Measurements from ENCODE around the gene CNKSR3.

The CNKSR3 gene

DNA sequence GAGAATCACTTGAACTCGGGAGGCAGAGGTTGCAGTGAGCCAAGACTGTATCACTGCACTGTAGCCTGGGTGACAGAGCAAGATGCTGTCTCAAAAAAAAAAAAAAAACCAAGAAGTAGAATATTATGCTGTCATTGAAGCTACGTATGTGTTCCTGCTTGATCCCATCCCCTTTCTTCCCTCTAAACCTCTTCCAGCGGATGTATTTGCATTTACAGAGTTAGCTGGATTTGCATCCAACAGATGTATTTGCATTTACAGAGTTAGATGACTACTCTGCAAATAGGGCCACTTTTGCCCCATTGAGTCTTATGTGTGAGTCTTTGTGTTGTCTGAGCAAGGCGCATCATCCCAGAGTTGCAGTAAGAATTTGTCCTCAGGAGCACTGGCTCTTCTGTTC is 128.9 kb downstream of the CNKSR3 start:
- DNase-seq (ENCODE audit: low read depth) = no peak

- no peak for DNase-seq (ENCODE audit: low read depth)
Observed at GRCh38 chr6:154380741-154381140, 129.7 kb downstream of the CNKSR3 start.

- no peak for DNase-seq (ENCODE audit: low read depth)
Observed at GRCh38 chr6:154379585-154379984, 130.9 kb downstream of the CNKSR3 start.

GRCh38 chr6:154378518-154378917 is 132.0 kb downstream of the CNKSR3 start:
- no peak for DNase-seq (ENCODE audit: low read depth)

GRCh38 chr6:154377726-154378125 is 132.8 kb downstream of the CNKSR3 start:
- DNase-seq (ENCODE audit: low read depth) = no peak

DNA sequence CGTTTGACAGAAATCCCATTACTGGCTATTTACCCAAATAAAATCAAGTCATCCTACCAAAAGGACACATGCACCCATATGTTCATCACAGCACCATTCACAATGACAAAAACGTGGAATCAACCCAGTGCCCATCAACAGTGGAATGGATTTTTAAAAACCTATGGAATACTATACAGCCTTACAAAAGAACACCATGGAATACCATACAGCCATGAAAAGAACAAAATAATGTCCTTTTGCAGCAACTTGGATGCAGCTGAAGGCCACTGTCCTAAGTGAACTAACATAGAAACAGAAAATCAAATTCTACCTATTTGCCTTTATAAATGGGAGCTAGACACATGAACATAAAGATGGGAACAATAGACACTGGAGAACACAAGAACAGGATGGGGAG is 136.5 kb downstream of the CNKSR3 start:
- DNase-seq (ENCODE audit: low read depth) = no peak

- DNase-seq (ENCODE audit: low read depth) = no peak
Observed at GRCh38 chr6:154371281-154371680, 139.2 kb downstream of the CNKSR3 start.

- no peak for DNase-seq (ENCODE audit: low read depth)
Observed at GRCh38 chr6:154370545-154370944, 139.9 kb downstream of the CNKSR3 start.

DNA sequence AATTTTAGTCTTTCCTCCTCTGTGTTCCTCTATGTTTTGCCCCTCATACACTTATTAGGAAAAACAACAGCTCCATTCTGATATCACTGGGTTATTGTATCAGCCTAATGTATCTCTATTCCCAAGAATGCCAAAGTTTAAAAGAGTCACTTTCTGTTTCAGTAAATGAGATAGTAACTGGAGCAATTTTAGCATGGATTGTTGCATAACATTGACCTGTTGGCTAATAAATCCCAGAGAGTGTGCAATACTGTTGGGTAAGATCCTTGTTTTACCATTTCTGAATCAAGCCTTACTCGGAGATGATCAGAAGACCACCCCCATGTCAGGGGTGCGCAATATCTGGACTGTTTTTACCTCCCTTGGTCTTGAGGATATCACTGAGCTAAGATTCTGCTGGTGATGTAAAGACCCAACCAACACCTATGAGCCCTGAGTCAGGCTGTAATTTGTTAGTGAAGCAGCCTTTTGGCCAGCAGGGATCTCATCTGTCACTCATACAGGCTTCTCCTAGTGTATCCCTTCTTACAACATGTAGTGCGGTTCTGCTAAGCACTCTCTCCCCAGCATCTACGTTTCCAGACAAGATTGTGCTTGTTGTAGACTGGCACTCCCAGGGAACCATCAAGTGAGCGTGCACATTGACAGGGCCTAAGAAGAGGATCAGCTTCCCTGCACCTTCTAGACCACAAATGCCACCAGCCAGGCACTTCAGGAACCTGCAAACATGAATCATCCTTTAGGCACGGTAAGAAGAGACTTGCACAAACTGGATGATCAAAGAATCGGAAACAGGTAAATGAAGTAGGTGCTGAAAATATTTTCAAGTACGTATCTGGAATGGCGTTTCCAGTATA is 142.4 kb downstream of the CNKSR3 start:
- no peak for DNase-seq (ENCODE audit: low read depth)

DNA sequence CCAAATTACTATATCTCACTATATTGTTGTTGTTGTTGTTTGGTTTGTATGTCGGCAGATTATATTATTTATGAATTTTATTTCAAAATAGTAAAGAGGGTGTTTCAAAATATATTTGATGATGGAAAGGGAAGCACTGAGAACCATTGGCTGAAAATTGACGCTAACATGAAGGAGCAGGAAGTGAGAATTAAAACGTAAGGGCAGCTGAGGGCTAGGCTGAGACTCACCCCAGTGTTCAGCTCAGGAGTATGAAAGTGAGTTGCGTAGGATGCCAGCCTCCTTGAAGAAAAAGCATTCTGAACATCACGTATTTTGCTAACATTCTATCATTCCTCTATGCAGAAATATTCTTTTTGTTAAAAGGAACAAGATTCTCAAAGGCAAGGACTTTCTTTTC is 143.1 kb downstream of the CNKSR3 start:
- DNase-seq (ENCODE audit: low read depth) = no peak

DNA sequence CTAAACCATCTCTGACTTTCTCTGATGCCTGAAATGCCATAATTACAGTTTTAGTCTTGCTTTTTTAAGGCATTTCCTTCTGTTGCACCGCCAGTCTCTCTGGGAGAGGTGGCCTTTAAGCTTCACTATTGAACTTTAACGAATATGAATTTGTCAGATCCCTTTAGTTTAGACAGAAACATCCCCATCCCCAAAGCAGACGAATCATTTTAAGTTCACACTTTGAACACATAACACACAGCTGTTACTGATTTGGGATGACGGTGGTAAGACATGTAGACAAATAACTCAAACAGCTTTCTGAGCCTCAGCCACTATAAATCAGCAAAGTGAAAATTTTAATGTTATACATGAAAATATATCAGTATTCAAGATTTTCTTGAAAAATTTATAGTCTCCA is 146.7 kb downstream of the CNKSR3 start:
- DNase-seq (ENCODE audit: low read depth) = no peak

DNA sequence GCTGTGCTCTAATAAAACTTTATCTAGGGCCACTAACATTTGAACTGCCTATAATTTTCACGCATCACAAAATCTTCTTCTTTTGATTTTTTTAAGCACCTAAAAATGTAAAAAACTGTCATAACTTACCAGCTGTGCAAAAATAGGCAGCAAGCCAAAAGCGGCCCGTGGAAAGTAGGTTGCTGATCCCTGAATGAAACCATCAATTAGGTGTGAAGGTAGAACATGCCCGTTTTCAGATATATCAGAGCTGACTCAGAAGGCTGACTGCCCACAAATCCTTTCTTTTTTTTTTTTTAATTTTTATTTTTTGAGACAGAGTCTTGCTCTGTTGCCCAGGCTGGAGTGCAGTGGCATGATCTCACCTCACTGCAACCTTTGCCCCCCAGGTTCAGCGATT is 149.0 kb downstream of the CNKSR3 start:
- no peak for DNase-seq (ENCODE audit: low read depth)

DNA sequence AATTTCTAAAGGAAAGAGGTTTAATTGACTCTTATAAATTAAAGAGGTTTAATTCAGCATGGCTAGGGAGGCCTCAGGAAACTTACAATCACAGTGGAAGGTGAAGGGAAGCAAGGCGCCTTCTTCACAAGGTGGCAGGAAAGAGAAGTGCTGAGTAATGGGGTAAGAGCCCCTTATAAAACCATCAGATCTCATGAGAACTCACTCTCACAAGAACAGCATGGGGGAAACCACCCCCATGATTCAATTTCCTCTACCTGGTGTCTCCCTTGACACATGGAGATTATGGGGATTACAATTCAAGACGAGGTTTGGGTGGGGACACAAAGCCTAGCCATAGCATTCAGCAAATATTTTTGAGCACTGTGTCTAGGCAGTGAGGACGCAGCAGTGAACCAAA is 150.0 kb downstream of the CNKSR3 start:
- DNase-seq (ENCODE audit: low read depth) = no peak

GRCh38 chr6:154359679-154360078 is 150.8 kb downstream of the CNKSR3 start:
- DNase-seq (ENCODE audit: low read depth) = no peak

GRCh38 chr6:154359161-154359574 is 151.3 kb downstream of the CNKSR3 start:
- no peak for DNase-seq (ENCODE audit: low read depth)

- no peak for DNase-seq (ENCODE audit: low read depth)
Observed at GRCh38 chr6:154358019-154358545, 152.4 kb downstream of the CNKSR3 start.

DNA sequence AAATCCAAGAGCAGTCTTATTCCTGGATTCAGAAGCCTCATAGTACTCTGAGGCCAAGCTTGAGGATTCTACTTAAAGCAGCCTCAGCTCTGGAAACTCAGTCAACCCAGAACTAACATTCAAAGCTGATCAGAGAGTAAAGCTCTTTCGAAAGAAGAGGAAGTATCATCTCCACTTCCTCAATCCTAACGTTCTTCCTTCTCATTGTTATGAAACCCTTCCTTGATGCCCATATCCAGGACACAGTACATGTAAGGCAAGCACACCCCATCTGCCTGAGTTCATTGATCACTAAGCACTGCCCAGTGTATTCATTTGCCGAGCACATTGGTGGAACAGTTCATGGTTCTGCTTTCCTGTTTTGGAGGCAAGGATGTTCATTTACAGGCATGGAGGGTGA is 153.8 kb downstream of the CNKSR3 start, which contains the start of gene IPCEF1:
TSS of gene IPCEF1 (minus strand) at position 114 of the 400 bp plus-strand sequence. CDS start 90,856 bp downstream, outside the sequence.
- no peak for DNase-seq (ENCODE audit: low read depth)

GRCh38 chr6:154356113-154356512 is 154.4 kb downstream of the CNKSR3 start:
- no peak for DNase-seq (ENCODE audit: low read depth)

DNA sequence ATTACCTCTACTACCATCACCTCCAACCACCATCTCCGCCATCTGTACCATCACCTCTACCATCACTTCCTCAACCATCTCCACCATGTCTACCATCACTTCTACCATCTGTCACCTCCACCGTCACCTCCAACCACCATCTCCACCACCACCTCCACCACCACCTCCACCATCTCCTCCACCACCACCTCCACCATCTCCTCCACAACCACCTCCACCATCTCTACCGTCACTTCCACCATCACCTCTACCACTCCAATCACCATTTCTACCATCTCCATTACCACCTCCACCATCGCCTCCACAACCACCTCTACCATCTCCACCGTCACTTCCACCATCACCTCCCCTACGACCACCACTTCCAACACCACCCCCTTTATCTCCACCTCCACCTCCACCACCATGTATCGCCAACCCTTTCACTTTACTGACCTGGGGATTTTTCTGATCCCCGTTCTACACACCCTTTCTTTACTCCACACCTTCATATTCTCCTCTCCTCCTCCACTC is 156.2 kb downstream of the CNKSR3 start:
- DNase-seq (ENCODE audit: low read depth) = no peak

GRCh38 chr6:154353626-154354025 is 156.9 kb downstream of the CNKSR3 start:
- no peak for DNase-seq (ENCODE audit: low read depth)

GRCh38 chr6:154352898-154353585 is 157.4 kb downstream of the CNKSR3 start:
- DNase-seq (ENCODE audit: low read depth) = no peak

GRCh38 chr6:154350293-154350692 is 160.2 kb downstream of the CNKSR3 start:
- no peak for DNase-seq (ENCODE audit: low read depth)

DNA sequence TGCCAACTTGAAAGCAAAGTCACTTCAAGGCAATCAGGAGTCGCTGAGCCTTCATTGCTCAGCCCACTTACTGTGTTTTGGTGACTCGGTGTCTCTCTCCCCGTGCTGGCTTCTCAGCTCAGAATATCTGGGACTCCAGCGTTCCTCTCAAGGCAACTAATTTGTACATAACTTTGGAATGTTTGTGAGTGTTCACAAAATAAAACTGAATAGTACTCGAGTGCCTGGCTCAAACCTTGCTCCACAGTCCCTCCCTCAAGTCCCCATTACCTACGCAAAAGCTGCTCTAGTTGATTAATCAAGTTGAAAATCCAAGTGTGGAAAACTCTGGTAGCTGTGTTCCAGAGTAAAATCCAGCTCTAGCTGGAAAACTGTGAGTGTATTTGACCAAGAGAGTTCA is 162.5 kb downstream of the CNKSR3 start:
- DNase-seq (ENCODE audit: low read depth) = no peak

Data from activated T-cell treated with anti-CD3 and anti-CD28 coated beads for 1 hour (primary cell).